Measurements from ENCODE around the gene ADARB2. TPM values are rescaled to one million over a fixed set of nuclear protein-coding genes. Genes with fewer than 3 reads are reported as not detected.
"Not testable (repeated sequence)": the region's sequence is repeated elsewhere in the genome, so short reads cannot be mapped to it uniquely, and the experiment has no call there.

Gene ADARB2
- total and polyA plus RNA-seq, 8 donors: 0.41 to 0.92 (median 0.76) TPM

DNA sequence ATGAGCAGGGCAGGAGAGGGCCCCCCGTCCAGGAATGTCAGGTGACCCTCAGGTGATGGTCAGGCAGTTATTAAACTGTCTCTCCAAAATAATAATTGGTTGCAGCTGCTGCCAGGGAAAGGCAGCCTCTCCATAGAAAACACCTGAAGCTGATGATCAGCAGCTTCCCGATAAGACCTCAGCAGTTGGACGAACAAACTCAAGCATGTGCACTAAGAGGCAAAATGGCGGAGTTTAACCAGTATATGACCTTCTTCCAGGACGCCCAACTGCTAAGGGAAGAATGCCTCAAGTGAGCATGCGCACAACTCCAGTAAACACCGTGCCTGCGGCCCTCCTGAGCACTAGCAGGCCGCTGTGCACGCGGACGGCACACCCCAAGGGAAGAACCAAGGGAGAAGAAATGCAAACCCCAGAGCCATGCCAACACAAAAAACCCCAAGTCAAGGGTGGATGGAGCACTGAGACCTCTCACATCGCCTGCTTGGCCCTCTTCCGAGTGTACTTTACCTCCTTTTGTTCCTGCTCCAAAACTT, 38.9 kb upstream of the ADARB2 start:
- H3K4me3 ChIP-seq: no peak overlapping the region
- no peak overlapping the region for H3K27ac ChIP-seq
- DNase-seq: no peak
- TF ChIP-seq, protein P1, sequence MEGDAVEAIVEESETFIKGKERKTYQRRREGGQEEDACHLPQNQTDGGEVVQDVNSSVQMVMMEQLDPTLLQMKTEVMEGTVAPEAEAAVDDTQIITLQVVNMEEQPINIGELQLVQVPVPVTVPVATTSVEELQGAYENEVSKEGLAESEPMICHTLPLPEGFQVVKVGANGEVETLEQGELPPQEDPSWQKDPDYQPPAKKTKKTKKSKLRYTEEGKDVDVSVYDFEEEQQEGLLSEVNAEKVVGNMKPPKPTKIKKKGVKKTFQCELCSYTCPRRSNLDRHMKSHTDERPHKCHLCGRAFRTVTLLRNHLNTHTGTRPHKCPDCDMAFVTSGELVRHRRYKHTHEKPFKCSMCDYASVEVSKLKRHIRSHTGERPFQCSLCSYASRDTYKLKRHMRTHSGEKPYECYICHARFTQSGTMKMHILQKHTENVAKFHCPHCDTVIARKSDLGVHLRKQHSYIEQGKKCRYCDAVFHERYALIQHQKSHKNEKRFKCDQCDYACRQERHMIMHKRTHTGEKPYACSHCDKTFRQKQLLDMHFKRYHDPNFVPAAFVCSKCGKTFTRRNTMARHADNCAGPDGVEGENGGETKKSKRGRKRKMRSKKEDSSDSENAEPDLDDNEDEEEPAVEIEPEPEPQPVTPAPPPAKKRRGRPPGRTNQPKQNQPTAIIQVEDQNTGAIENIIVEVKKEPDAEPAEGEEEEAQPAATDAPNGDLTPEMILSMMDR (IDR thresholded peaks at IDR 0.05): no peak
- H3K4me1 ChIP-seq: no peaks in the 10 kb centered on the region
- H3K9me3 ChIP-seq: no peaks in the 10 kb centered on the region
- intact Hi-C loops (cut with DNase I): no loop called here
- no peaks in the 10 kb centered on the region for H3K36me3 ChIP-seq
- no peak for ATAC-seq
- H3K27me3 ChIP-seq: no peaks in the 10 kb centered on the region

DNA sequence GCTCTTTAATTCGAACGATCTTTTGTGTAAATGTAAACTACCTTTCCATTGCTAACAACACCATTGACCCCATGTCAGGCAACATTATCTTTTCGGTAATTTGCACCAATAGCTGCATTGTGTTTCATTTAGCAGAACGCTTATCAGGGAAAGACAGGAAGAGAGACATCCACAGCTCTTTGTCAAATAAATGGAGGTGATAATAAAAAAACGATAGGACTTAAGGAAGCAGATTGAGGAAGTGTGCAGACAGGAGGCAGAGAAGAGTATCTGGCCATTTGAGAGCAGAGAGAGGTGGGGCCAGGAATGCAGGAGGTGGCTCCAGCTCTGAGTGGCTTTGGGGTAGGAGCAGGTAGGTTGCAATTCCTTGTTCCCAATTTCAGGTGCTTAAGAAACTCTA, 37.5 kb upstream of the ADARB2 start:
- Histone ChIP-seq H3K9me3 (no peaks in the 10 kb centered on the region), H3K4me3 (no peak overlapping the region), H3K27me3 (no peaks in the 10 kb centered on the region), H3K27ac (no peak overlapping the region), H3K36me3 (no peaks in the 10 kb centered on the region), H3K4me1 (no peaks in the 10 kb centered on the region)
- DNase-seq (no peak), ATAC-seq (no peak)
- TF ChIP-seq, protein P1 (IDR thresholded peaks at IDR 0.05): no peak
- intact Hi-C loops (cut with DNase I): no loop called here

DNA sequence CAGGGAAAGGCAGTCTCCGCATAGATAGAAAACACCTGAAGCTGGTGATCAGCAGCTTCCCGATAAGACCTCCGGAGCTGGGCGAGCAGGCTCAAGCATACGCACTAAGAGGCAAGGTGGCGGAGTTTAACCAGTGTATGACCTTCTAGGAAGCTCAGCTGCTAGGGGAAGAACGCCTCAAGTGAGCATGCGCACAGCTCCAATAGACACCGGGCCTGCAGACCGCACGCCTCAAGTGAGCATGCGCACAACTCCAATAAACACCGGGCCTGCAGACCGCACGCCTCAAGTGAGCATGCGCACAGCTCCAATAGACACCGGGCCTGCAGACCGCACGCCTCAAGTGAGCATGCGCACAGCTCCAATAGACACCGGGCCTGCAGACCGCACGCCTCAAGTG, 35.9 kb upstream of the ADARB2 start:
- H3K4me1 ChIP-seq; H3K27me3 ChIP-seq; H3K9me3 ChIP-seq; H3K4me3 ChIP-seq; intact Hi-C loops (cut with DNase I); H3K27ac ChIP-seq; ATAC-seq; H3K36me3 ChIP-seq: not testable (repeated sequence)
- DNase-seq: peak in 1 of 4 donors; percentile 40

DNA sequence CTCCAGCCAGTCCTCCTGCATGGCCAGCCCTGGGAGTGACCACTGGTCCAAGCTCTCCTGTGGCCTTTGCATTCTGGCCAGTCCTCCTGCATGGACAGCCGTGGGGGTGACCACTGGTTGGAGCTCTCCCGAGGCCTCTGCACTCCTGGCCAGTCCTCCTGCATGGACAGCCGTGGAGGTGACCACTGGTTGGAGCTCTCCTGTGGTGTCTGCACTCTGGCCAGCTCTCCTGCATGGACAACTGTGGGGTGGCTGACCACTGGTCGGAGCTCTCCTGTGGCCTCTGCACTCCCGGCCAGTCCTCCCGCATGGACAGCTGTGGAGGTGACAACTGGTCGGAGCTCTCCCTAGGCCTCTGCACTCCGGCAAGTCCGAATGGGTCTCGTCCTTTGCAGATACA, 28.7 kb upstream of the ADARB2 start:
- intact Hi-C loops (cut with DNase I): no loop called here
- H3K27me3 ChIP-seq: no peaks in the 10 kb centered on the region
- DNase-seq: no peak
- H3K36me3 ChIP-seq: no peaks in the 10 kb centered on the region
- no peak overlapping the region for H3K27ac ChIP-seq
- H3K4me1 ChIP-seq: no peaks in the 10 kb centered on the region
- H3K4me3 ChIP-seq: no peak overlapping the region
- TF ChIP-seq, protein P1 (IDR thresholded peaks at IDR 0.05): no peak
- no peaks in the 10 kb centered on the region for H3K9me3 ChIP-seq
- no peak for ATAC-seq

DNA sequence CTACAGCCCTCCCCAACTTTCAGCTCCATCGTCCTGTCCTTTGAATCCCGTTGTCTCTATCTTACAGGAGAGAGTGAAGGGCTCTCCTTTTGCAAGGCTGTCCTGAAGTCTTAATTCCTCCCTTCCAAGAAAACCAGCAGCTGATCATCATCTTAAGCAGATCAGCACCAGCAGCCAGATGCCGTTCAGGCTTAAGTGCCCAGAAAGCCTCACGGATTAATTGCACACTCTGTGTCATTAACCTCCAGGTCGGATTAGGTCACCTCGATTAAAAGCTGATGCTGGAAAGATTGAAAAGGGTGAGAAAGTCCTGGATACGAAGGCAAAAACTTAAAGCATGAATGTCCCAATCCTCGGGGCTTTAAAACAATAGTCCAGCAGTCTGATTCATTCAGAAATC, 24.8 kb upstream of the ADARB2 start:
- ATAC-seq: no peak
- peaks cover 0 to 13% of the 10 kb centered on the region in 2 donors for H3K9me3 ChIP-seq
- intact Hi-C loops (cut with DNase I): no loop called here
- H3K36me3 ChIP-seq: no peaks in the 10 kb centered on the region
- H3K27me3 ChIP-seq: no peaks in the 10 kb centered on the region
- TF ChIP-seq, protein P1 (IDR thresholded peaks at IDR 0.05): no peak
- no peak for DNase-seq
- no peak overlapping the region for H3K4me3 ChIP-seq
- H3K27ac ChIP-seq: no peak overlapping the region
- no peaks in the 10 kb centered on the region for H3K4me1 ChIP-seq

DNA sequence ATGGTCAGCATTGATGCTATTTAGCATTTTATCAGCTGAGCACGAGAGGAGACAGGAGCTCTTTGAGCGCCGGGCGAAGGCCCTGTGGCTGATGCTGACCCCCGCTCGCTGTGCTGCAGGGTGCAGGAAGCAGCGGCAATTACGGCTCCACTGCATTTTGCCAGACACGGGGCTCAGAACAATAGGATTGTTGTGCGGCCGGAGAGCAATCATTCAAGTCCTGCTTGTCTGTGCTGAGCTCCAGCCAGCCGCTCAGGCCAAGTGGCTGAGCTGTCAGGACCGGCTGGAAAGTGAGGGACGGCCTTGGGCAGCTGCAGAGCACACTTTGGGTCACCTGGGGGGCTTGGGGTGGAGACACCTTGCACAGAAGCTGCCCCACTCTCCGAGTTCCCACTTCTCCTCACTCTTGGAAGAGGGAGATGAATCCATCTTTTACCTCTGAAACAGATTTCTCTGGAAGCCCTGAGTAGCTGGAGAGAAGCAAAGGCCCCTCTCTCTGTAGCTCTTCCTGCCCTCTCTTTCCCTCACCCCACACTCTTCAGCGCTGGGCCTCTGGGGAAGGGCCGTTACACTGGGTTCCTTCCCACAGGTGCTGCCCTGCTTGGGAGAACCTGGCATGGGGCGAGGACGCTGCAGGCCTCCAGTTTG, 17.3 kb upstream of the ADARB2 start:
- no peak overlapping the region for H3K4me3 ChIP-seq
- no peak overlapping the region for H3K27ac ChIP-seq
- intact Hi-C loops (cut with DNase I): no loop called here
- no peaks in the 10 kb centered on the region for H3K4me1 ChIP-seq
- H3K36me3 ChIP-seq: no peaks in the 10 kb centered on the region
- TF ChIP-seq, protein P1 (IDR thresholded peaks at IDR 0.05): no peak
- ATAC-seq (no peak), DNase-seq (no peak)
- H3K9me3 ChIP-seq: peaks cover 0 to 25% of the 10 kb centered on the region in 2 donors
- peaks cover 0 to 22% of the 10 kb centered on the region in 2 donors for H3K27me3 ChIP-seq
